Measurements from ENCODE around the gene ST8SIA1. TPM values are rescaled to one million over a fixed set of nuclear protein-coding genes. Genes with fewer than 3 reads are reported as not detected.
A peak's percentile ranks its signal among the peaks of the same experiment; 100 is the strongest.
"Not testable (repeated sequence)": the region's sequence is repeated elsewhere in the genome, so short reads cannot be mapped to it uniquely, and the experiment has no call there.

The ST8SIA1 gene
- total and polyA plus RNA-seq, 4 donors = 16.4 to 41.9 (median 36.3) TPM

- no peak for DNase-seq (ENCODE audit: low read depth in 4 of 6, low spot score in 6 of 6)
- Histone ChIP-seq H3K9me3 (ENCODE audit: control insufficient read depth, insufficient read depth, low read length) (no peaks in the 10 kb centered on the region), H3K4me3 (ENCODE audit: low read depth, low read length) (no peak overlapping the region), H3K27ac (ENCODE audit: low read depth, low read length) (no peak overlapping the region), H3K4me1 (ENCODE audit: control insufficient read depth, insufficient read depth, low read length) (no peaks in the 10 kb centered on the region), H3K36me3 (ENCODE audit: control insufficient read depth, insufficient read depth, low read length) (no peaks in the 10 kb centered on the region), H3K27me3 (ENCODE audit: control insufficient read depth, insufficient read depth, low read length) (no peaks in the 10 kb centered on the region)
Observed at GRCh38 chr12:22173177-22173576, 161.3 kb downstream of the ST8SIA1 start.

- no peaks in the 10 kb centered on the region for H3K27me3 ChIP-seq (ENCODE audit: control insufficient read depth, insufficient read depth, low read length)
- no peaks in the 10 kb centered on the region for H3K9me3 ChIP-seq (ENCODE audit: control insufficient read depth, insufficient read depth, low read length)
- H3K36me3 ChIP-seq (ENCODE audit: control insufficient read depth, insufficient read depth, low read length) = no peaks in the 10 kb centered on the region
- H3K4me3 ChIP-seq (ENCODE audit: low read depth, low read length) = no peak overlapping the region
- H3K4me1 ChIP-seq (ENCODE audit: control insufficient read depth, insufficient read depth, low read length) = no peaks in the 10 kb centered on the region
- H3K27ac ChIP-seq (ENCODE audit: low read depth, low read length) = no peak overlapping the region
- WGBS (ENCODE audit: insufficient coverage) = 88% methylated on average over 4 of the region's 5 CpGs
- DNase-seq (ENCODE audit: low read depth in 4 of 6, low spot score in 6 of 6) = no peak
Observed at GRCh38 chr12:22172501-22172900, 162.0 kb downstream of the ST8SIA1 start.

GRCh38 chr12:22169376-22169775 lies 165.1 kb downstream of the ST8SIA1 start:
- DNase-seq (ENCODE audit: low read depth in 4 of 6, low spot score in 6 of 6) = no peak

GRCh38 chr12:22164139-22164538 lies 170.4 kb downstream of the ST8SIA1 start:
- 82% methylated on average over 1 of the region's 4 CpGs for WGBS (ENCODE audit: insufficient coverage)
- Histone ChIP-seq H3K4me1 (ENCODE audit: control insufficient read depth, insufficient read depth, low read length) (no peaks in the 10 kb centered on the region), H3K27ac (ENCODE audit: low read depth, low read length) (no peak overlapping the region), H3K9me3 (ENCODE audit: control insufficient read depth, insufficient read depth, low read length) (no peaks in the 10 kb centered on the region), H3K4me3 (ENCODE audit: low read depth, low read length) (no peak overlapping the region), H3K27me3 (ENCODE audit: control insufficient read depth, insufficient read depth, low read length) (no peaks in the 10 kb centered on the region), H3K36me3 (ENCODE audit: control insufficient read depth, insufficient read depth, low read length) (no peaks in the 10 kb centered on the region)
- no peak for DNase-seq (ENCODE audit: low read depth in 4 of 6, low spot score in 6 of 6)

More at GRCh38 chr12:22169376-22169775, 165.1 kb downstream of the ST8SIA1 start:
- Histone ChIP-seq H3K36me3 (ENCODE audit: control insufficient read depth, insufficient read depth, low read length) (no peaks in the 10 kb centered on the region), H3K27me3 (ENCODE audit: control insufficient read depth, insufficient read depth, low read length) (no peaks in the 10 kb centered on the region), H3K4me1 (ENCODE audit: control insufficient read depth, insufficient read depth, low read length) (no peaks in the 10 kb centered on the region), H3K4me3 (ENCODE audit: low read depth, low read length) (no peak overlapping the region), H3K9me3 (ENCODE audit: control insufficient read depth, insufficient read depth, low read length) (no peaks in the 10 kb centered on the region), H3K27ac (ENCODE audit: low read depth, low read length) (no peak overlapping the region)

- Histone ChIP-seq H3K36me3 (ENCODE audit: control insufficient read depth, insufficient read depth, low read length) (no peaks in the 10 kb centered on the region), H3K4me3 (ENCODE audit: low read depth, low read length) (no peak overlapping the region), H3K9me3 (ENCODE audit: control insufficient read depth, insufficient read depth, low read length) (no peaks in the 10 kb centered on the region), H3K27me3 (ENCODE audit: control insufficient read depth, insufficient read depth, low read length) (no peaks in the 10 kb centered on the region), H3K4me1 (ENCODE audit: control insufficient read depth, insufficient read depth, low read length) (no peaks in the 10 kb centered on the region), H3K27ac (ENCODE audit: low read depth, low read length) (no peak overlapping the region)
- WGBS (ENCODE audit: insufficient coverage) = no CpG with 5 or more reads among the region's 3 CpGs
- DNase-seq (ENCODE audit: low read depth in 4 of 6, low spot score in 6 of 6) = no peak
Observed at GRCh38 chr12:22163594-22163993, 170.9 kb downstream of the ST8SIA1 start.

GRCh38 chr12:22160396-22161003 lies 174.0 kb downstream of the ST8SIA1 start:
- Histone ChIP-seq H3K4me3 (ENCODE audit: low read depth, low read length) (no peak overlapping the region), H3K27me3 (ENCODE audit: control insufficient read depth, insufficient read depth, low read length) (no peaks in the 10 kb centered on the region), H3K4me1 (ENCODE audit: control insufficient read depth, insufficient read depth, low read length) (no peaks in the 10 kb centered on the region), H3K9me3 (ENCODE audit: control insufficient read depth, insufficient read depth, low read length) (no peaks in the 10 kb centered on the region), H3K27ac (ENCODE audit: low read depth, low read length) (no peak overlapping the region), H3K36me3 (ENCODE audit: control insufficient read depth, insufficient read depth, low read length) (no peaks in the 10 kb centered on the region)
- WGBS (ENCODE audit: insufficient coverage) = 46% methylated on average over 3 of the region's 5 CpGs
- peak in 1 of 6 donors; percentile 12 for DNase-seq (ENCODE audit: low read depth in 4 of 6, low spot score in 6 of 6)

GRCh38 chr12:22149286-22149685 lies 185.2 kb downstream of the ST8SIA1 start:
- H3K27me3 ChIP-seq (ENCODE audit: control insufficient read depth, insufficient read depth, low read length); DNase-seq (ENCODE audit: low read depth in 4 of 6, low spot score in 6 of 6); H3K27ac ChIP-seq (ENCODE audit: low read depth, low read length); H3K4me1 ChIP-seq (ENCODE audit: control insufficient read depth, insufficient read depth, low read length); H3K4me3 ChIP-seq (ENCODE audit: low read depth, low read length); H3K9me3 ChIP-seq (ENCODE audit: control insufficient read depth, insufficient read depth, low read length); H3K36me3 ChIP-seq (ENCODE audit: control insufficient read depth, insufficient read depth, low read length): not testable (repeated sequence)
- WGBS (ENCODE audit: insufficient coverage) = 45% methylated on average over 2 of the region's 4 CpGs

- WGBS (ENCODE audit: insufficient coverage) = 81% methylated on average over 3 of the region's 4 CpGs
Observed at GRCh38 chr12:22146686-22147085, 187.8 kb downstream of the ST8SIA1 start.

More at GRCh38 chr12:22146686-22147085, 187.8 kb downstream of the ST8SIA1 start:
- H3K36me3 ChIP-seq (ENCODE audit: control insufficient read depth, insufficient read depth, low read length); H3K9me3 ChIP-seq (ENCODE audit: control insufficient read depth, insufficient read depth, low read length); H3K27ac ChIP-seq (ENCODE audit: low read depth, low read length); H3K4me1 ChIP-seq (ENCODE audit: control insufficient read depth, insufficient read depth, low read length); DNase-seq (ENCODE audit: low read depth in 4 of 6, low spot score in 6 of 6); H3K27me3 ChIP-seq (ENCODE audit: control insufficient read depth, insufficient read depth, low read length); H3K4me3 ChIP-seq (ENCODE audit: low read depth, low read length): not testable (repeated sequence)

Other genes with a start within 250 kb of the ST8SIA1 start
- gene C2CD5, start 209.8 kb upstream of the ST8SIA1 start, total RNA-seq = 100 to 1,000 TPM in 1 of 2 donors, 10 to 100 TPM in 1; 44.2 to 116 TPM
- gene C2CD5, start 209.8 kb upstream of the ST8SIA1 start, polyA plus RNA-seq (ENCODE audit: insufficient read length in 2 of 2) = 10 to 100 TPM; 60.0 to 70.5 TPM

Data from spinal cord (tissue), 10 donors.